DMS153 (cell line): ENCODE results near the gene GOT1.

Source experiments
- DNase-seq: peaks from one replicate; lab custom pipeline; 2025; lab: John Stamatoyannopoulos, UW

The GOT1 gene

DNA sequence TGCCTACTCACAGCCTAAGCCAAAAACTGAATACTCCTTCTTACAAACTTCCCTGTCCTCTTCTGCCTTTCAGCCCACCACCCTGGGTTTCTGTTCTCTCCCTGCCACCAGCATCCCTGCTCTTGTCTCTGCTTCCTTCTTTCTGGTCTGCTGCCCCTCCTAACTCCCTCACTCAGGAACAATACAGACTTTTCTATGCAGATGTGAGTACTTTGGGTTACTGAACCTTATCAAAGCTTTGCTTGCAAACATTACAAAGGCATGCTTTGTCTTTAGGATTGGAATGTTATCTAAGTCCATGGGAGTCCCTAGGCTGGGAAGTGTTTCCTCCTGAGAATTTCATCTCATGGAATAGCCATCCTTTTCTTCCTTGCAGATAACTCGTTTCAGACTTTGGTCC lies 72.3 kb downstream of the GOT1 start:
- DNase-seq, result no peak

DNA sequence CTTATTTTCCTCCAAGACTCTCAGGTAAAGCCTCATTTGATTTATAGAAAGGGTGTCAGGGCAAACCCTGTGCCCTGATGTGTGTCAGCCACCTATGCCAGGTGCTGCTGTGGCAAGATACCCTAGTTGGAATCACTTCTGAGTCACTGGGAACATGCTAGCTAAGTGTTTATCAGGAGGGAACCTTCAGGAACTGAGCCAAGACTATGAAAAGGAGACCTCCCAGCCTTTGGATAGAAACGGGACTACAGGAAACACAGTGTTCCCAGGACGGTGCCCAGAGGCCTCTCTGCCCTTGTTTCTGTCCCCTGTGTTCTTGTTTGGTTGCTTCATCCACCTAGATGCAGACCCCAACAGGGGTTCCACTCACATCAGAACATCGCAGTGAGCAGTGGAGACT lies 72.7 kb downstream of the GOT1 start:
- DNase-seq, result no peak

DNA sequence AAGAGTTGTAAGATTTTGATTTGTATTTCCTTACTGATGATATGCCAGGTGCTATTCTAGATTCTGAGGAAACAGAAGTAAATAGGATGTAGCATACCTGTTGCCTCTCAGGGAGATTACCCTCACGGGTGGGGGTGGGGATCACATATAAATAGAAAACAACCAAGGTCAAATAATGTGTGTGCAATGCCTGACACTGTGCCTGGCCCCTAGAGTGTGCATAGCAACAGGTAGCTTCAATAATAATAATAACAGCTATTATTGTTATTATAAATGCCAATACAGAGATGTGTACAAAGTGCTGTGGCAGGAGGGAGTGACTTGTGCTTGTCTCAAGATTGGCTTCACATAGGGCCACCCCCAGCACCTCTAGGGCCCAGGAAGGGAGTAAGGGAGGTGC lies 77.2 kb downstream of the GOT1 start:
- DNase-seq, result no peak

DNA sequence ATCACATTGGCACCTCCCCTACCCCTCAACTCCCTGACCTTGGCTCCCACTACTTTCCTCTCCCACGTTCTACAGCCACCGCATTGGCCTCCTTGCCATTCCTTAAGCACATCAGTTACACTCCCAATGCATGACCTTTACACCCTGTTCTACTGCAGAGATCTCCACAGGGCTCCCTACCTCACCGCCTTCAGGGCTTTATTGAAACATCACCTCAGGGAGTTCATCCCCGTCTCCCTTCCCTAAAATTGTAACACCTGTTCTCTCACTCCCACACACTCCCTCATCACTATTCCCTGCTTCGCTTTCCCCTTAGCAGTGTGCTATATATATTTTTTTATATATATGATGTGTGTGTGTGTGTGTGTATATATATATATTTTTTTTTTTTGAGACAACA lies 82.8 kb downstream of the GOT1 start:
- DNase-seq, result no peak
